ENCODE measurements around the gene RABL6. TPM values are rescaled to one million over a fixed set of nuclear protein-coding genes. Genes with fewer than 3 reads are reported as not detected.

RABL6 gene
- total RNA-seq, 1 experiment from 2014 or later: 43.1 TPM

Small RNAs within 50 kb of the gene (small RNA-seq; reads per million reads assigned to genes)
- not detected for gene AL355987.2
- not detected for gene ATP6V1G1P3
- gene MIR4292: not detected
- gene MIR4479: not detected

Other genes with a start within 250 kb of the RABL6 start
- gene EGFL7, start 145.0 kb upstream of the RABL6 start, total RNA-seq (2014; rRNA removed; shearing (Covaris generic); ENCODE audit: low replicate concordance): not detected in 2 replicates
- 12.3 and 38.5 TPM in 2 replicates for gene AGPAT2, start 120.5 kb upstream of the RABL6 start, total RNA-seq (2014; rRNA removed; shearing (Covaris generic); ENCODE audit: low replicate concordance)
- not detected in 2 replicates for gene DIPK1B, start 95.4 kb upstream of the RABL6 start, total RNA-seq (2014; rRNA removed; shearing (Covaris generic); ENCODE audit: low replicate concordance)
- gene LCN10, start 65.0 kb upstream of the RABL6 start, total RNA-seq (2014; rRNA removed; shearing (Covaris generic); ENCODE audit: low replicate concordance): not detected in 2 replicates
- gene LCN6, start 59.4 kb upstream of the RABL6 start, total RNA-seq (2014; rRNA removed; shearing (Covaris generic); ENCODE audit: low replicate concordance): not detected in 2 replicates
- gene LCN8, start 49.7 kb upstream of the RABL6 start, total RNA-seq (2014; rRNA removed; shearing (Covaris generic); ENCODE audit: low replicate concordance): not detected in 2 replicates
- gene LCN15, start 43.4 kb upstream of the RABL6 start, total RNA-seq (2014; rRNA removed; shearing (Covaris generic); ENCODE audit: low replicate concordance): not detected in 2 replicates
- 20.5 and 61.8 TPM in 2 replicates for gene TMEM141, start 16.6 kb upstream of the RABL6 start, total RNA-seq (2014; rRNA removed; shearing (Covaris generic); ENCODE audit: low replicate concordance)
- gene CCDC183, start 11.6 kb upstream of the RABL6 start, total RNA-seq (2014; rRNA removed; shearing (Covaris generic); ENCODE audit: low replicate concordance): 1.6 TPM in 1 of 2 replicates, not detected in the other
- gene AJM1, start 34.5 kb downstream of the RABL6 start, total RNA-seq (2014; rRNA removed; shearing (Covaris generic); ENCODE audit: low replicate concordance): 1.9 and 5.0 TPM in 2 replicates
- 82.5 and 164 TPM in 2 replicates for gene PHPT1, start 41.5 kb downstream of the RABL6 start, total RNA-seq (2014; rRNA removed; shearing (Covaris generic); ENCODE audit: low replicate concordance)
- gene MAMDC4, start 44.4 kb downstream of the RABL6 start, total RNA-seq (2014; rRNA removed; shearing (Covaris generic); ENCODE audit: low replicate concordance): 7.9 TPM in 2 replicates
- 152 and 302 TPM in 2 replicates for gene EDF1, start 58.4 kb downstream of the RABL6 start, total RNA-seq (2014; rRNA removed; shearing (Covaris generic); ENCODE audit: low replicate concordance)
- 6.3 and 11.3 TPM in 2 replicates for gene TRAF2, start 78.6 kb downstream of the RABL6 start, total RNA-seq (2014; rRNA removed; shearing (Covaris generic); ENCODE audit: low replicate concordance)
- gene FBXW5, start 136.8 kb downstream of the RABL6 start, total RNA-seq (2014; rRNA removed; shearing (Covaris generic); ENCODE audit: low replicate concordance): 37.3 and 103 TPM in 2 replicates
- gene C8G, start 137.3 kb downstream of the RABL6 start, total RNA-seq (2014; rRNA removed; shearing (Covaris generic); ENCODE audit: low replicate concordance): not detected in 2 replicates
- gene LCN12, start 144.3 kb downstream of the RABL6 start, total RNA-seq (2014; rRNA removed; shearing (Covaris generic); ENCODE audit: low replicate concordance): not detected in 2 replicates
- not detected in 2 replicates for gene PTGDS, start 169.6 kb downstream of the RABL6 start, total RNA-seq (2014; rRNA removed; shearing (Covaris generic); ENCODE audit: low replicate concordance)
- gene LCNL1, start 175.0 kb downstream of the RABL6 start, total RNA-seq (2014; rRNA removed; shearing (Covaris generic); ENCODE audit: low replicate concordance): not detected in 2 replicates
- gene PAXX, start 184.5 kb downstream of the RABL6 start, total RNA-seq (2014; rRNA removed; shearing (Covaris generic); ENCODE audit: low replicate concordance): 20.1 and 62.6 TPM in 2 replicates
- not detected in 2 replicates for gene CLIC3, start 188.6 kb downstream of the RABL6 start, total RNA-seq (2014; rRNA removed; shearing (Covaris generic); ENCODE audit: low replicate concordance)
- 2.4 and 6.4 TPM in 2 replicates for gene ABCA2, start 220.3 kb downstream of the RABL6 start, total RNA-seq (2014; rRNA removed; shearing (Covaris generic); ENCODE audit: low replicate concordance)
- not detected in 2 replicates for gene FUT7, start 224.1 kb downstream of the RABL6 start, total RNA-seq (2014; rRNA removed; shearing (Covaris generic); ENCODE audit: low replicate concordance)
- not detected in 2 replicates for gene NPDC1, start 238.2 kb downstream of the RABL6 start, total RNA-seq (2014; rRNA removed; shearing (Covaris generic); ENCODE audit: low replicate concordance)
- gene ENTPD2, start 246.1 kb downstream of the RABL6 start, total RNA-seq (2014; rRNA removed; shearing (Covaris generic); ENCODE audit: low replicate concordance): not detected in 2 replicates

All from Karpas-422 (cell line).